HEK293 (cell line): Measurements from ENCODE around the gene ZSCAN10.

Experiments used
- GLI4 ChIP-seq: fragments of 450-650 bp; formaldehyde crosslinking; IDR thresholded peaks from 2 replicates; pipeline ENCODE4 v1.5.1; 2016; ENCODE audit warnings: missing biosample characterization, missing genetic modification characterization
- RBAK ChIP-seq: fragments of 450-650 bp; formaldehyde crosslinking; IDR thresholded peaks from 2 replicates; pipeline ENCODE4 v1.5.1; 2016; ENCODE audit warnings: missing biosample characterization, missing genetic modification characterization
- SALL2 ChIP-seq: fragments of 450-650 bp; formaldehyde crosslinking; IDR thresholded peaks from 2 replicates; pipeline ENCODE4 v1.5.0; 2017; ENCODE audit warnings: missing biosample characterization, mild to moderate bottlenecking, missing genetic modification characterization, borderline replicate concordance
- SETDB1 ChIP-seq: IDR thresholded peaks from one replicate; pipeline ENCODE4 v1.6.1; 2017; ENCODE audit warnings: mild to moderate bottlenecking, low read length, moderate library complexity, mixed read lengths; ENCODE audit not compliant: insufficient read length
- SP7 ChIP-seq: fragments of 450-650 bp; formaldehyde crosslinking; IDR thresholded peaks from 2 replicates; pipeline ENCODE4 v1.5.1; 2016; ENCODE audit warnings: missing biosample characterization, missing genetic modification characterization
- ZFP37 ChIP-seq: fragments of 450-650 bp; formaldehyde crosslinking; IDR thresholded peaks from 2 replicates; pipeline ENCODE4 v1.5.1; 2016; ENCODE audit warnings: missing biosample characterization, missing genetic modification characterization
- ZNF146 ChIP-seq: fragments of 450-650 bp; formaldehyde crosslinking; IDR thresholded peaks from 2 replicates; pipeline ENCODE4 v1.5.1; 2016; ENCODE audit warnings: missing biosample characterization, missing genetic modification characterization
- ZNF155 ChIP-seq: fragments of 450-650 bp; formaldehyde crosslinking; IDR thresholded peaks from 2 replicates; pipeline ENCODE4 v1.5.1; 2016; ENCODE audit warnings: missing biosample characterization, missing genetic modification characterization
- ZNF2 ChIP-seq: fragments of 450-650 bp; formaldehyde crosslinking; IDR thresholded peaks from 2 replicates; pipeline ENCODE4 v1.5.1; 2016; ENCODE audit warnings: missing biosample characterization, missing genetic modification characterization
- ZNF239 ChIP-seq: fragments of 450-650 bp; formaldehyde crosslinking; IDR thresholded peaks from 2 replicates; pipeline ENCODE4 v1.5.1; 2016; ENCODE audit warnings: missing biosample characterization, missing genetic modification characterization
- ZNF311 ChIP-seq: fragments of 450-650 bp; formaldehyde crosslinking; IDR thresholded peaks from 2 replicates; pipeline ENCODE4 v1.5.1; 2017; ENCODE audit warnings: missing biosample characterization, missing genetic modification characterization, borderline replicate concordance
- ZNF350 ChIP-seq: fragments of 450-650 bp; formaldehyde crosslinking; IDR thresholded peaks from 2 replicates; pipeline ENCODE4 v1.5.0; 2017; ENCODE audit warnings: missing biosample characterization, mild to moderate bottlenecking, missing genetic modification characterization
- ZNF404 ChIP-seq: fragments of 450-650 bp; formaldehyde crosslinking; IDR thresholded peaks from 2 replicates; pipeline ENCODE4 v1.5.1; 2017; ENCODE audit warnings: missing biosample characterization, missing genetic modification characterization
- ZNF426 ChIP-seq: fragments of 450-650 bp; formaldehyde crosslinking; IDR thresholded peaks from 2 replicates; pipeline ENCODE4 v1.5.1; 2017; ENCODE audit warnings: missing biosample characterization, missing genetic modification characterization, mild to moderate bottlenecking, inconsistent platforms, moderate library complexity
- ZNF707 ChIP-seq: fragments of 450-650 bp; formaldehyde crosslinking; IDR thresholded peaks from 2 replicates; pipeline ENCODE4 v1.5.1; 2016; ENCODE audit warnings: missing biosample characterization, missing genetic modification characterization
- ZNF791 ChIP-seq: fragments of 450-650 bp; formaldehyde crosslinking; IDR thresholded peaks from 2 replicates; pipeline ENCODE4 v1.5.1; 2016; ENCODE audit warnings: missing biosample characterization, missing genetic modification characterization
- TF ChIP-seq, protein P1 (sequence below): sonication (generic); formaldehyde crosslinking; IDR thresholded peaks from 2 replicates; pipeline ENCODE4 v1.8.1; 2022; ENCODE audit warnings: mild to moderate bottlenecking, moderate library complexity, missing genetic modification reagents
- TF ChIP-seq, protein P2 (sequence below): fragments of 450-650 bp; formaldehyde crosslinking; IDR thresholded peaks from 2 replicates; pipeline ENCODE4 v1.5.1; 2016; ENCODE audit warnings: missing biosample characterization, missing genetic modification characterization
- TF ChIP-seq, protein P3 (sequence below): fragments of 450-650 bp; formaldehyde crosslinking; conservative IDR thresholded peaks from 2 replicates; pipeline ENCODE4 v1.5.1; 2016; ENCODE audit warnings: low read depth, missing biosample characterization, missing genetic modification characterization
- TF ChIP-seq, protein P4 (sequence below): fragments of 450-650 bp; formaldehyde crosslinking; IDR thresholded peaks from 2 replicates; pipeline ENCODE4 v1.5.1; 2016; ENCODE audit warnings: missing biosample characterization, missing genetic modification characterization, borderline replicate concordance
- TF ChIP-seq, protein P5 (sequence below): fragments of 450-650 bp; formaldehyde crosslinking; IDR thresholded peaks from 2 replicates; pipeline ENCODE4 v1.5.1; 2017; ENCODE audit warnings: missing biosample characterization, missing genetic modification characterization
- TF ChIP-seq, protein P6 (sequence below): fragments of 450-650 bp; formaldehyde crosslinking; optimal IDR thresholded peaks from 2 replicates; pipeline ENCODE3; 2016; ENCODE audit warnings: missing biosample characterization, mild to moderate bottlenecking, missing genetic modification characterization

The ZSCAN10 gene

DNA sequence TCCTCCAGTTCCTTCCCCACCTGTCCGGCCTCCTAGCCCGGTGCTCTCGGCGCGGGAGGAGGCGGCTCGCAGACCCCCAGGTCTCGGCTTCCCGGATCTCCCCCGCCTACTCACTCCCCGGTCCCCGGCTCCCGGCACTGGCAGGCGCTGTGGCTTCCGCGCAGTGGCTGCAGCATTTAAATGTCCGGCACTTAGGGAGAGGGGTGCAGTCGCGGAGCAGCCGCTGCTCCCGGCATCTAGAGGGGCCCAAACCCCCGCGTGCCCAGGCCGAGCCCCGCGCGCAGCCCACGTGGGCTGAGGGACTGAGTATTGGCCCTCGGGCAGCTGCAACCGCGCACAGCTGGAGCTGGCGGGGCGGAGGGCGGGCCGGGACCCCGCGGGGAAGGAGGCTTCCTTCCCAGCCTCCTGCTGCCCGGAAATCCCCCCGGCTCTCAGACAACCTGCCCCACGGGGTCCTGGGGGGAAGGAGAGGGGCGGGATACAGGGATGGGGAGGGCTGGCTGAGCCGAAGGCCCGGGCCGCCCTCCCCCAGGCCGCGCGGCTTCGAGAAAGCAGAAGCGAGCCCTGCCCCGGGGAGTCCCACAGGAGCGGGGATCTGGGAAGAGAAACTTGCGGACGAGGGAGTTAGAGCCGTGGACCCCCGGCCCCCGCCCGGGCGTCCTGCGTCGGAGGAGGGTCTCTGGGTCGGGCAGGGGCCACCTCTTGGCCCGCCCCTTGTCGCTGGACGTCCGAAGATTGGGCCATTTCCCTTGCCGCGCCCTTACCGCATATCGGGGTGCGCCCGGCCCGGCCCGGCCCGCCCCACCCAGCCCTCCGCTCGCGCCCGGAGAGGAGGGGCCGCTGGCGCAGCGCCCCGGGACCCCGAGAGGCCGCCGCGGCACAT, 53.1 kb downstream of the ZSCAN10 start, which contains the start of gene MMP25 (continued):
- TF ChIP-seq, protein P1, sequence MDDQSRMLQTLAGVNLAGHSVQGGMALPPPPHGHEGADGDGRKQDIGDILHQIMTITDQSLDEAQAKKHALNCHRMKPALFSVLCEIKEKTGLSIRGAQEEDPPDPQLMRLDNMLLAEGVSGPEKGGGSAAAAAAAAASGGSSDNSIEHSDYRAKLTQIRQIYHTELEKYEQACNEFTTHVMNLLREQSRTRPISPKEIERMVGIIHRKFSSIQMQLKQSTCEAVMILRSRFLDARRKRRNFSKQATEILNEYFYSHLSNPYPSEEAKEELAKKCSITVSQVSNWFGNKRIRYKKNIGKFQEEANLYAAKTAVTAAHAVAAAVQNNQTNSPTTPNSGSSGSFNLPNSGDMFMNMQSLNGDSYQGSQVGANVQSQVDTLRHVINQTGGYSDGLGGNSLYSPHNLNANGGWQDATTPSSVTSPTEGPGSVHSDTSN (CRISPR knock-in tag), result no peak
- TF ChIP-seq, protein P2, sequence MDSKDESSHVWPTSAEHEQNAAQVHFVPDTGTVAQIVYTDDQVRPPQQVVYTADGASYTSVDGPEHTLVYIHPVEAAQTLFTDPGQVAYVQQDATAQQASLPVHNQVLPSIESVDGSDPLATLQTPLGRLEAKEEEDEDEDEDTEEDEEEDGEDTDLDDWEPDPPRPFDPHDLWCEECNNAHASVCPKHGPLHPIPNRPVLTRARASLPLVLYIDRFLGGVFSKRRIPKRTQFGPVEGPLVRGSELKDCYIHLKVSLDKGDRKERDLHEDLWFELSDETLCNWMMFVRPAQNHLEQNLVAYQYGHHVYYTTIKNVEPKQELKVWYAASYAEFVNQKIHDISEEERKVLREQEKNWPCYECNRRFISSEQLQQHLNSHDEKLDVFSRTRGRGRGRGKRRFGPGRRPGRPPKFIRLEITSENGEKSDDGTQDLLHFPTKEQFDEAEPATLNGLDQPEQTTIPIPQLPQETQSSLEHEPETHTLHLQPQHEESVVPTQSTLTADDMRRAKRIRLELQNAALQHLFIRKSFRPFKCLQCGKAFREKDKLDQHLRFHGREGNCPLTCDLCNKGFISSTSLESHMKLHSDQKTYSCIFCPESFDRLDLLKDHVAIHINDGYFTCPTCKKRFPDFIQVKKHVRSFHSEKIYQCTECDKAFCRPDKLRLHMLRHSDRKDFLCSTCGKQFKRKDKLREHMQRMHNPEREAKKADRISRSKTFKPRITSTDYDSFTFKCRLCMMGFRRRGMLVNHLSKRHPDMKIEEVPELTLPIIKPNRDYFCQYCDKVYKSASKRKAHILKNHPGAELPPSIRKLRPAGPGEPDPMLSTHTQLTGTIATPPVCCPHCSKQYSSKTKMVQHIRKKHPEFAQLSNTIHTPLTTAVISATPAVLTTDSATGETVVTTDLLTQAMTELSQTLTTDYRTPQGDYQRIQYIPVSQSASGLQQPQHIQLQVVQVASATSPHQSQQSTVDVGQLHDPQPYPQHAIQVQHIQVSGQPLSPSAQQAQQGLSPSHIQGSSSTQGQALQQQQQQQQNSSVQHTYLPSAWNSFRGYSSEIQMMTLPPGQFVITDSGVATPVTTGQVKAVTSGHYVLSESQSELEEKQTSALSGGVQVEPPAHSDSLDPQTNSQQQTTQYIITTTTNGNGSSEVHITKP (tag by site-specific recombination), result no peak
- TF ChIP-seq ZNF2 (tag by site-specific recombination) (peak; percentile 48; the same call in 1 of the 2 replicates), SETDB1 (no peak), SP7 (tag by site-specific recombination) (peak; percentile 81), ZNF707 (tag by site-specific recombination) (no peak), SALL2 (tag by site-specific recombination) (no peak), ZNF311 (tag by site-specific recombination) (no peak), ZNF239 (tag by site-specific recombination) (no peak), ZNF350 (tag by site-specific recombination) (no peak), ZNF426 (tag by site-specific recombination) (no peak), ZFP37 (tag by site-specific recombination) (no peak), ZNF155 (tag by site-specific recombination) (no peak), ZNF146 (tag by site-specific recombination) (no peak), GLI4 (no peak), RBAK (tag by site-specific recombination) (no peak), ZNF404 (tag by site-specific recombination) (no peak), ZNF791 (no peak)
- TF ChIP-seq, protein P3, sequence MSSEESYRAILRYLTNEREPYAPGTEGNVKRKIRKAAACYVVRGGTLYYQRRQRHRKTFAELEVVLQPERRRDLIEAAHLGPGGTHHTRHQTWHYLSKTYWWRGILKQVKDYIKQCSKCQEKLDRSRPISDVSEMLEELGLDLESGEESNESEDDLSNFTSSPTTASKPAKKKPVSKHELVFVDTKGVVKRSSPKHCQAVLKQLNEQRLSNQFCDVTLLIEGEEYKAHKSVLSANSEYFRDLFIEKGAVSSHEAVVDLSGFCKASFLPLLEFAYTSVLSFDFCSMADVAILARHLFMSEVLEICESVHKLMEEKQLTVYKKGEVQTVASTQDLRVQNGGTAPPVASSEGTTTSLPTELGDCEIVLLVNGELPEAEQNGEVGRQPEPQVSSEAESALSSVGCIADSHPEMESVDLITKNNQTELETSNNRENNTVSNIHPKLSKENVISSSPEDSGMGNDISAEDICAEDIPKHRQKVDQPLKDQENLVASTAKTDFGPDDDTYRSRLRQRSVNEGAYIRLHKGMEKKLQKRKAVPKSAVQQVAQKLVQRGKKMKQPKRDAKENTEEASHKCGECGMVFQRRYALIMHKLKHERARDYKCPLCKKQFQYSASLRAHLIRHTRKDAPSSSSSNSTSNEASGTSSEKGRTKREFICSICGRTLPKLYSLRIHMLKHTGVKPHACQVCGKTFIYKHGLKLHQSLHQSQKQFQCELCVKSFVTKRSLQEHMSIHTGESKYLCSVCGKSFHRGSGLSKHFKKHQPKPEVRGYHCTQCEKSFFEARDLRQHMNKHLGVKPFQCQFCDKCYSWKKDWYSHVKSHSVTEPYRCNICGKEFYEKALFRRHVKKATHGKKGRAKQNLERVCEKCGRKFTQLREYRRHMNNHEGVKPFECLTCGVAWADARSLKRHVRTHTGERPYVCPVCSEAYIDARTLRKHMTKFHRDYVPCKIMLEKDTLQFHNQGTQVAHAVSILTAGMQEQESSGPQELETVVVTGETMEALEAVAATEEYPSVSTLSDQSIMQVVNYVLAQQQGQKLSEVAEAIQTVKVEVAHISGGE (tag by site-specific recombination), result 0 out of 2 replicates have a peak, but pooled peaks have one; percentile 37
- TF ChIP-seq, protein P4, sequence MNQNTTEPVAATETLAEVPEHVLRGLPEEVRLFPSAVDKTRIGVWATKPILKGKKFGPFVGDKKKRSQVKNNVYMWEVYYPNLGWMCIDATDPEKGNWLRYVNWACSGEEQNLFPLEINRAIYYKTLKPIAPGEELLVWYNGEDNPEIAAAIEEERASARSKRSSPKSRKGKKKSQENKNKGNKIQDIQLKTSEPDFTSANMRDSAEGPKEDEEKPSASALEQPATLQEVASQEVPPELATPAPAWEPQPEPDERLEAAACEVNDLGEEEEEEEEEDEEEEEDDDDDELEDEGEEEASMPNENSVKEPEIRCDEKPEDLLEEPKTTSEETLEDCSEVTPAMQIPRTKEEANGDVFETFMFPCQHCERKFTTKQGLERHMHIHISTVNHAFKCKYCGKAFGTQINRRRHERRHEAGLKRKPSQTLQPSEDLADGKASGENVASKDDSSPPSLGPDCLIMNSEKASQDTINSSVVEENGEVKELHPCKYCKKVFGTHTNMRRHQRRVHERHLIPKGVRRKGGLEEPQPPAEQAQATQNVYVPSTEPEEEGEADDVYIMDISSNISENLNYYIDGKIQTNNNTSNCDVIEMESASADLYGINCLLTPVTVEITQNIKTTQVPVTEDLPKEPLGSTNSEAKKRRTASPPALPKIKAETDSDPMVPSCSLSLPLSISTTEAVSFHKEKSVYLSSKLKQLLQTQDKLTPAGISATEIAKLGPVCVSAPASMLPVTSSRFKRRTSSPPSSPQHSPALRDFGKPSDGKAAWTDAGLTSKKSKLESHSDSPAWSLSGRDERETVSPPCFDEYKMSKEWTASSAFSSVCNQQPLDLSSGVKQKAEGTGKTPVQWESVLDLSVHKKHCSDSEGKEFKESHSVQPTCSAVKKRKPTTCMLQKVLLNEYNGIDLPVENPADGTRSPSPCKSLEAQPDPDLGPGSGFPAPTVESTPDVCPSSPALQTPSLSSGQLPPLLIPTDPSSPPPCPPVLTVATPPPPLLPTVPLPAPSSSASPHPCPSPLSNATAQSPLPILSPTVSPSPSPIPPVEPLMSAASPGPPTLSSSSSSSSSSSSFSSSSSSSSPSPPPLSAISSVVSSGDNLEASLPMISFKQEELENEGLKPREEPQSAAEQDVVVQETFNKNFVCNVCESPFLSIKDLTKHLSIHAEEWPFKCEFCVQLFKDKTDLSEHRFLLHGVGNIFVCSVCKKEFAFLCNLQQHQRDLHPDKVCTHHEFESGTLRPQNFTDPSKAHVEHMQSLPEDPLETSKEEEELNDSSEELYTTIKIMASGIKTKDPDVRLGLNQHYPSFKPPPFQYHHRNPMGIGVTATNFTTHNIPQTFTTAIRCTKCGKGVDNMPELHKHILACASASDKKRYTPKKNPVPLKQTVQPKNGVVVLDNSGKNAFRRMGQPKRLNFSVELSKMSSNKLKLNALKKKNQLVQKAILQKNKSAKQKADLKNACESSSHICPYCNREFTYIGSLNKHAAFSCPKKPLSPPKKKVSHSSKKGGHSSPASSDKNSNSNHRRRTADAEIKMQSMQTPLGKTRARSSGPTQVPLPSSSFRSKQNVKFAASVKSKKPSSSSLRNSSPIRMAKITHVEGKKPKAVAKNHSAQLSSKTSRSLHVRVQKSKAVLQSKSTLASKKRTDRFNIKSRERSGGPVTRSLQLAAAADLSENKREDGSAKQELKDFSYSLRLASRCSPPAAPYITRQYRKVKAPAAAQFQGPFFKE, result no peak
- TF ChIP-seq, protein P5, sequence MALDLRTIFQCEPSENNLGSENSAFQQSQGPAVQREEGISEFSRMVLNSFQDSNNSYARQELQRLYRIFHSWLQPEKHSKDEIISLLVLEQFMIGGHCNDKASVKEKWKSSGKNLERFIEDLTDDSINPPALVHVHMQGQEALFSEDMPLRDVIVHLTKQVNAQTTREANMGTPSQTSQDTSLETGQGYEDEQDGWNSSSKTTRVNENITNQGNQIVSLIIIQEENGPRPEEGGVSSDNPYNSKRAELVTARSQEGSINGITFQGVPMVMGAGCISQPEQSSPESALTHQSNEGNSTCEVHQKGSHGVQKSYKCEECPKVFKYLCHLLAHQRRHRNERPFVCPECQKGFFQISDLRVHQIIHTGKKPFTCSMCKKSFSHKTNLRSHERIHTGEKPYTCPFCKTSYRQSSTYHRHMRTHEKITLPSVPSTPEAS, result no peak
- TF ChIP-seq, protein P6, sequence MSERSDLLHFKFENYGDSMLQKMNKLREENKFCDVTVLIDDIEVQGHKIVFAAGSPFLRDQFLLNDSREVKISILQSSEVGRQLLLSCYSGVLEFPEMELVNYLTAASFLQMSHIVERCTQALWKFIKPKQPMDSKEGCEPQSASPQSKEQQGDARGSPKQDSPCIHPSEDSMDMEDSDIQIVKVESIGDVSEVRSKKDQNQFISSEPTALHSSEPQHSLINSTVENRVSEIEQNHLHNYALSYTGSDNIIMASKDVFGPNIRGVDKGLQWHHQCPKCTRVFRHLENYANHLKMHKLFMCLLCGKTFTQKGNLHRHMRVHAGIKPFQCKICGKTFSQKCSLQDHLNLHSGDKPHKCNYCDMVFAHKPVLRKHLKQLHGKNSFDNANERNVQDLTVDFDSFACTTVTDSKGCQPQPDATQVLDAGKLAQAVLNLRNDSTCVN (tag by site-specific recombination), result peak; percentile 66
